ENCODE data around the gene PABPN1L. TPM values are rescaled to one million over a fixed set of nuclear protein-coding genes. Genes with fewer than 3 reads are reported as not detected.

PABPN1L gene
- total RNA-seq, 1 donor from 2014 or later = 0.46 TPM

DNA sequence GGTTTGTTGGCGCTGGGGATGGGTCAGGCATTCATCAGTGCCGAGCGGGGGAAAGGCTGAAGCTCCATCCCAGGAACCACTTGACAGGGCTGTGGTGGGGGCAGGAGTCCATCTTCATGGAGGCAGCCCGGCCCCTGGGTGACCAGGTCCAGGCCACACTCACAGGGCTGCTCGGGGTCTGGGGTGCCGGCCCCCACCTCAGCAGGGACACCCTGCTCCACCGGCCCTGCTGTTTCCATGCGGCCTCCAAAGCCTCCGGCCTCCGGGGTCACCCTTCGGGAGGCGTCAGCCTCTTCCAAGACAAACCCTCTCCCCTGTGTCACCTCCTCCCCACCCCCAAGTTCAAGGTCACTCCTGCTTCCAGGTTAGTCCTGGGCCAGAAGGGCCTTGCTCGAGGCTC, 31.8 kb downstream of the PABPN1L start:
- H3K27me3 Mint-ChIP-seq = no peaks in the 10 kb centered on the region
- no peaks in the 10 kb centered on the region for H3K36me3 Mint-ChIP-seq (ENCODE audit: insufficient read depth)
- no peaks in the 10 kb centered on the region for H3K4me1 Mint-ChIP-seq (ENCODE audit: low read depth)
- DNase-seq (ENCODE audit: low spot score, unreplicated experiment) = no peak
- H3K4me3 Mint-ChIP-seq (ENCODE audit: low read depth) = no peak overlapping the region
- TF ChIP-seq CTCF (IDR thresholded peaks at IDR 0.05; ENCODE audit: unreplicated experiment) = no peak
- H3K27ac Mint-ChIP-seq = no peak overlapping the region
- H3K9me3 Mint-ChIP-seq (ENCODE audit: low read depth) = no peaks in the 10 kb centered on the region

- no peak overlapping the region for H3K27ac Mint-ChIP-seq
- no peaks in the 10 kb centered on the region for H3K36me3 Mint-ChIP-seq (ENCODE audit: insufficient read depth)
- H3K27me3 Mint-ChIP-seq = no peaks in the 10 kb centered on the region
- H3K4me3 Mint-ChIP-seq (ENCODE audit: low read depth) = no peak overlapping the region
- TF ChIP-seq CTCF (IDR thresholded peaks at IDR 0.05; ENCODE audit: unreplicated experiment) = no peak
- H3K9me3 Mint-ChIP-seq (ENCODE audit: low read depth) = no peaks in the 10 kb centered on the region
- no peak for DNase-seq (ENCODE audit: low spot score, unreplicated experiment)
- no peaks in the 10 kb centered on the region for H3K4me1 Mint-ChIP-seq (ENCODE audit: low read depth)
Observed at GRCh38 chr16:88833086-88833485, 33.4 kb downstream of the PABPN1L start.

- Mint-ChIP-seq H3K4me1 (ENCODE audit: low read depth) (no peaks in the 10 kb centered on the region), H3K9me3 (ENCODE audit: low read depth) (no peaks in the 10 kb centered on the region), H3K4me3 (ENCODE audit: low read depth) (no peak overlapping the region), H3K36me3 (ENCODE audit: insufficient read depth) (no peaks in the 10 kb centered on the region), H3K27me3 (no peaks in the 10 kb centered on the region), H3K27ac (no peak overlapping the region)
- DNase-seq (ENCODE audit: low spot score, unreplicated experiment) = no peak
- peak; percentile 23 for TF ChIP-seq CTCF (IDR thresholded peaks at IDR 0.05; ENCODE audit: unreplicated experiment)
Observed at GRCh38 chr16:88831838-88832237, 34.6 kb downstream of the PABPN1L start.

DNA sequence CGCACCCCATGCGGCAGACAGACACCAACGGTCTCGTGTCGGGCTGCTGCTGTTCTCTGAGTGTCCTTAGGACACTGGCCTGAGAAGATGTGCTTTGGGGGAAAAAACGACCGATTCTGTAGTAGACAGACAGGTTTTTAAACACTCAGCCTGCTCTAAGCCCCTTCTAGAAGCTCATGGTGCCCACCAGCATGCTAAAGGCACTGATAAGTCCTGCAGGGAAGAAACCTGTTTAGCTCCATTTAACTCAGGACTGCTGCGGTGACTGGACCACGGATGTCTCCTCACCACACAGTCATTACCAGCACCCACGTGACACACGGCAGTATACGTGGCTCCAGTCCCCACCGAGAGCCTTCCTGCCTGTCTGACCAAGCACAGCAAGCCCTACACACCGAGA, 35.7 kb downstream of the PABPN1L start:
- Mint-ChIP-seq H3K4me1 (ENCODE audit: low read depth) (no peaks in the 10 kb centered on the region), H3K4me3 (ENCODE audit: low read depth) (no peak overlapping the region), H3K27ac (no peak overlapping the region), H3K36me3 (ENCODE audit: insufficient read depth) (no peaks in the 10 kb centered on the region), H3K27me3 (no peaks in the 10 kb centered on the region), H3K9me3 (ENCODE audit: low read depth) (no peaks in the 10 kb centered on the region)
- no peak for DNase-seq (ENCODE audit: low spot score, unreplicated experiment)
- TF ChIP-seq CTCF (IDR thresholded peaks at IDR 0.05; ENCODE audit: unreplicated experiment) = no peak

- no peak overlapping the region for H3K27ac Mint-ChIP-seq
Observed at GRCh38 chr16:88830258-88830657, 36.2 kb downstream of the PABPN1L start.

More at GRCh38 chr16:88830258-88830657, 36.2 kb downstream of the PABPN1L start:
- Mint-ChIP-seq H3K4me3 (ENCODE audit: low read depth) (no peak overlapping the region), H3K27me3 (no peaks in the 10 kb centered on the region), H3K9me3 (ENCODE audit: low read depth) (no peaks in the 10 kb centered on the region), H3K36me3 (ENCODE audit: insufficient read depth) (no peaks in the 10 kb centered on the region), H3K4me1 (ENCODE audit: low read depth) (no peaks in the 10 kb centered on the region)
- no peak for DNase-seq (ENCODE audit: low spot score, unreplicated experiment)
- TF ChIP-seq CTCF (IDR thresholded peaks at IDR 0.05; ENCODE audit: unreplicated experiment) = no peak
